GM12878 (cell line): ENCODE measurements around the gene EFCAB11. TPM values are rescaled to one million over a fixed set of nuclear protein-coding genes. Genes with fewer than 3 reads are reported as not detected.

ENCODE experiments used
- ATAC-seq: fragments of 200-7000 bp; cut with Tn5 transposase; 3 replicates; pipeline ENCODE4 v1.9.1; 2020; ENCODE audit warnings: mild to moderate bottlenecking, moderate library complexity
- BruUV-seq: library from RNA; stranded (reverse); fragments of 400-500 nt; replicated peaks from 2 replicates; lab custom pipeline; 2021; lab: Mats Ljungman, UMichigan
- CTCF ChIA-PET: fragments of 300-600 bp; sonication (Branson Sonifier 250); formaldehyde crosslinking; extraction: SDS; loops from one replicate; lab custom pipeline; 2021; ENCODE audit warnings: inconsistent platforms; lab: Yijun Ruan, JAX
- POLR2A ChIA-PET: fragments of 350-600 bp; formaldehyde crosslinking; extraction: SDS; loops from one replicate; lab custom pipeline; 2021; ENCODE audit warnings: inconsistent platforms; lab: Charles Lee
- RAD21 ChIA-PET: fragments of 300-600 bp; sonication (Branson Sonifier 250); formaldehyde crosslinking; loops from one replicate; lab custom pipeline; 2023; ENCODE audit warnings: antibody characterized with exemption; ENCODE audit not compliant: unreplicated experiment; lab: Charles Lee
- SMC1A ChIA-PET: fragments of 300-600 bp; sonication (Branson Sonifier 250); formaldehyde crosslinking; loops from one replicate; lab custom pipeline; 2023; ENCODE audit not compliant: unreplicated experiment, uncharacterized antibody; lab: Charles Lee
- DNase-seq: peaks from one replicate; pipeline ENCODE4 v3.0.0-alpha.2; 2011; ENCODE audit warnings: low read depth, low spot score
- FAIRE-seq: peaks from 3 replicates; lab custom pipeline; 2011; peaks lifted over from hg19 to GRCh38; lab: Jason Lieb, UNC
- H2AFZ ChIP-seq: 2 replicates; pipeline ENCODE4 v1.6.0; 2011; ENCODE audit warnings: low read depth, low read length, control low read depth; ENCODE audit not compliant: control insufficient read depth
- H3K27ac ChIP-seq: 2 replicates; pipeline ENCODE4 v1.5.1; 2011; ENCODE audit warnings: control low read depth; ENCODE audit not compliant: control insufficient read depth, insufficient read depth
- H3K27me3 ChIP-seq, 2 experiments: replicated peaks in 1 of 2; 2 replicates each; pipeline versions ENCODE4 v1.6.0 to v1.6.1; 2011; ENCODE audit warnings: low read length in 1 of 2; ENCODE audit not compliant: control insufficient read depth in 2 of 2, insufficient read depth in 2 of 2
- H3K36me3 ChIP-seq, 2 experiments: 2 replicates each; pipeline ENCODE4 v1.5.1; 2011; ENCODE audit warnings: low read length in 1 of 2; ENCODE audit not compliant: control insufficient read depth in 2 of 2, insufficient read depth in 2 of 2
- H3K4me1 ChIP-seq: 2 replicates; pipeline ENCODE4 v1.6.1; 2011; ENCODE audit warnings: mild to moderate bottlenecking, low read length, moderate library complexity, mixed read lengths; ENCODE audit not compliant: control insufficient read depth, insufficient read depth
- H3K4me2 ChIP-seq: 2 replicates; pipeline ENCODE4 v1.6.0; 2011; ENCODE audit warnings: control low read depth; ENCODE audit not compliant: control insufficient read depth, insufficient read depth
- H3K4me3 ChIP-seq: fragments of 200-600 bp; sonication (generic); 2 replicates; pipeline ENCODE4 v1.5.1; 2016
- H3K79me2 ChIP-seq: 2 replicates; pipeline ENCODE4 v1.6.0; 2011; ENCODE audit warnings: low read length; ENCODE audit not compliant: control insufficient read depth, insufficient read depth
- H3K9ac ChIP-seq: 2 replicates; pipeline ENCODE4 v1.8.0; 2011; ENCODE audit warnings: low read length, control low read depth, mixed read lengths; ENCODE audit not compliant: control insufficient read depth, insufficient read depth
- H3K9me3 ChIP-seq: replicated peaks from 3 replicates; pipeline ENCODE4 v1.5.1; 2011; ENCODE audit warnings: mild to moderate bottlenecking, low read length; ENCODE audit not compliant: control insufficient read depth, insufficient read depth
- H4K20me1 ChIP-seq: 2 replicates; pipeline ENCODE4 v1.6.0; 2011; ENCODE audit not compliant: control insufficient read depth, insufficient read depth
- ATF7 ChIP-seq: fragments of 450-650 bp; IDR thresholded peaks from 2 replicates; pipeline ENCODE4 v1.6.1; 2016; ENCODE audit warnings: low read depth, mild to moderate bottlenecking
- PAX5 ChIP-seq: IDR thresholded peaks from 2 replicates; pipeline ENCODE4 v1.6.1; 2011; ENCODE audit warnings: low read depth, low read length, borderline replicate concordance
- RAD21 ChIP-seq: IDR thresholded peaks from 2 replicates; pipeline ENCODE4 v1.6.1; 2011; ENCODE audit warnings: mild to moderate bottlenecking, low read depth, low read length, moderate library complexity; ENCODE audit not compliant: insufficient read depth
- SREBF2 ChIP-seq: IDR thresholded peaks from 2 replicates; pipeline ENCODE4 v1.6.1; 2012; ENCODE audit warnings: mild to moderate bottlenecking, low read length
- TCF7 ChIP-seq: IDR thresholded peaks from 2 replicates; pipeline ENCODE4 v1.6.1; 2014; ENCODE audit warnings: antibody characterized with exemption, borderline replicate concordance
- WGBS: methylation state at CpG from one replicate; pipeline ENCODE4 v1.1.6; 2016; ENCODE audit warnings: low lambda C conversion rate; ENCODE audit not compliant: insufficient replicate concordance, insufficient coverage; ENCODE audit errors: missing lambda C conversion rate; 5-methylcytosine and 5-hydroxymethylcytosine counted together
- in situ Hi-C: fragments of 300-500 bp; cut with MboI; formaldehyde crosslinking; loops from 9 replicates; pipeline ENCODE4 v1.14.3; 2018; ENCODE audit warnings: mixed read lengths
- intact Hi-C: fragments of 100-400 bp; cut with micrococcal nuclease; formaldehyde crosslinking; loops from one replicate; pipeline ENCODE4 v1.14.2; 2022; ENCODE audit not compliant: unreplicated experiment
- polyA plus RNA-seq, 11 experiments: library from polyadenylated mRNA; depleted of rRNA in 4 of 11; unstranded in 6 of 11; stranded (reverse) in 5 of 11; fragments of >200 nt; fragmentation: Nextera tagmentation in 4 of 11; fragmentation: Illumina TruSeq in 1 of 11; extraction: Ambion mirVana in 4 of 11; extraction: Trizol in 1 of 11; gene quantifications; 1 replicate in 1 of 11; 2 replicates in 10 of 11; pipeline versions ENCODE4 v1.2.1 to v1.2.3, GENCODE V29; 2011 to 2016; ENCODE audit warnings: inconsistent platforms in 2 of 11, missing spikeins in 2 of 11, low read depth in 1 of 11
- total RNA-seq, 4 experiments: library from RNA; depleted of rRNA in 3 of 4; stranded (reverse); fragments of >200 nt in 3 of 4; fragmentation: Illumina TruSeq in 1 of 4; extraction: Trizol in 1 of 4; gene quantifications; 2 replicates each; pipeline versions ENCODE4 v1.2.1 to v1.2.3, GENCODE V29; 2013 to 2021
- TF ChIP-seq, protein P1 (sequence below): fragments of 450-650 bp; IDR thresholded peaks from 2 replicates; pipeline ENCODE4 v1.6.1; 2018; ENCODE audit warnings: mild to moderate bottlenecking, low read depth, moderate library complexity; ENCODE audit not compliant: partially characterized antibody
- TF ChIP-seq, protein P2 (sequence below): fragments of 450-650 bp; IDR thresholded peaks from 2 replicates; pipeline ENCODE4 v1.6.1; 2016; ENCODE audit warnings: mild to moderate bottlenecking
- TF ChIP-seq, protein P3 (sequence below): IDR thresholded peaks from 2 replicates; pipeline ENCODE4 v1.6.1; 2011; ENCODE audit warnings: borderline replicate concordance, low read depth, mild to moderate bottlenecking, moderate library complexity, low read length; ENCODE audit not compliant: insufficient read depth, poor library complexity, severe bottlenecking

EFCAB11 gene
- total and polyA plus RNA-seq, 10 of the 15 experiments (the other 5 are each of a cell fraction or from before 2014, with no cell fraction given), result 8.6 to 37.4 (median 18.0) TPM

DNA sequence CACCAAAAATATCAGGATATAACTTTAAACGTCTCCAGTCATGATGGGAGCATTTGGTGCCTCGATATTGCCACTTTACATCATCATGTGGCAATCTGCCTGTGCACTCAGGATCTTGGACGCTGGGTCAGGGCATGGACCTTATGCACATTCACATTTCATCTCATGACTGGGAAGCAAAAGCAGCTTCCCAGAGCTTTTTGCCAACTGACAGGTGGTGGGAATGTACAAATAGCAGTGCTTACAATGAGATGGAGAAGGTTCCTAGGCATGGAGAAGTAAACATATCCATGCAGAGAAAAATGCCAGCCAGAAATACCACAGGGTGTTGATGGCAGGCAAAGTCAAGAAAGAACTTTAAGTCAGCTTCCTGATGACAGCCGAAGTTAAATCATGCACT lies 30.3 kb downstream of the EFCAB11 start:
- ChIA-PET CTCF (no interaction called here), RAD21 (no interaction called here)
- Histone ChIP-seq H3K9me3 (no peaks in the 10 kb centered on the region), H4K20me1 (no peaks in the 10 kb centered on the region), H3K9ac (no peak overlapping the region)
- TF ChIP-seq, protein P1, sequence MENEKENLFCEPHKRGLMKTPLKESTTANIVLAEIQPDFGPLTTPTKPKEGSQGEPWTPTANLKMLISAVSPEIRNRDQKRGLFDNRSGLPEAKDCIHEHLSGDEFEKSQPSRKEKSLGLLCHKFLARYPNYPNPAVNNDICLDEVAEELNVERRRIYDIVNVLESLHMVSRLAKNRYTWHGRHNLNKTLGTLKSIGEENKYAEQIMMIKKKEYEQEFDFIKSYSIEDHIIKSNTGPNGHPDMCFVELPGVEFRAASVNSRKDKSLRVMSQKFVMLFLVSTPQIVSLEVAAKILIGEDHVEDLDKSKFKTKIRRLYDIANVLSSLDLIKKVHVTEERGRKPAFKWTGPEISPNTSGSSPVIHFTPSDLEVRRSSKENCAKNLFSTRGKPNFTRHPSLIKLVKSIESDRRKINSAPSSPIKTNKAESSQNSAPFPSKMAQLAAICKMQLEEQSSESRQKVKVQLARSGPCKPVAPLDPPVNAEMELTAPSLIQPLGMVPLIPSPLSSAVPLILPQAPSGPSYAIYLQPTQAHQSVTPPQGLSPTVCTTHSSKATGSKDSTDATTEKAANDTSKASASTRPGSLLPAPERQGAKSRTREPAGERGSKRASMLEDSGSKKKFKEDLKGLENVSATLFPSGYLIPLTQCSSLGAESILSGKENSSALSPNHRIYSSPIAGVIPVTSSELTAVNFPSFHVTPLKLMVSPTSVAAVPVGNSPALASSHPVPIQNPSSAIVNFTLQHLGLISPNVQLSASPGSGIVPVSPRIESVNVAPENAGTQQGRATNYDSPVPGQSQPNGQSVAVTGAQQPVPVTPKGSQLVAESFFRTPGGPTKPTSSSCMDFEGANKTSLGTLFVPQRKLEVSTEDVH, result no peak
- TF ChIP-seq, protein P2, sequence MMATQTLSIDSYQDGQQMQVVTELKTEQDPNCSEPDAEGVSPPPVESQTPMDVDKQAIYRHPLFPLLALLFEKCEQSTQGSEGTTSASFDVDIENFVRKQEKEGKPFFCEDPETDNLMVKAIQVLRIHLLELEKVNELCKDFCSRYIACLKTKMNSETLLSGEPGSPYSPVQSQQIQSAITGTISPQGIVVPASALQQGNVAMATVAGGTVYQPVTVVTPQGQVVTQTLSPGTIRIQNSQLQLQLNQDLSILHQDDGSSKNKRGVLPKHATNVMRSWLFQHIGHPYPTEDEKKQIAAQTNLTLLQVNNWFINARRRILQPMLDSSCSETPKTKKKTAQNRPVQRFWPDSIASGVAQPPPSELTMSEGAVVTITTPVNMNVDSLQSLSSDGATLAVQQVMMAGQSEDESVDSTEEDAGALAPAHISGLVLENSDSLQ, result no peak
- no peak for TF ChIP-seq SREBF2
- TF ChIP-seq RAD21, result no peak
- no peak for TF ChIP-seq ATF7
- no peak for TF ChIP-seq TCF7
- TF ChIP-seq, protein P3, sequence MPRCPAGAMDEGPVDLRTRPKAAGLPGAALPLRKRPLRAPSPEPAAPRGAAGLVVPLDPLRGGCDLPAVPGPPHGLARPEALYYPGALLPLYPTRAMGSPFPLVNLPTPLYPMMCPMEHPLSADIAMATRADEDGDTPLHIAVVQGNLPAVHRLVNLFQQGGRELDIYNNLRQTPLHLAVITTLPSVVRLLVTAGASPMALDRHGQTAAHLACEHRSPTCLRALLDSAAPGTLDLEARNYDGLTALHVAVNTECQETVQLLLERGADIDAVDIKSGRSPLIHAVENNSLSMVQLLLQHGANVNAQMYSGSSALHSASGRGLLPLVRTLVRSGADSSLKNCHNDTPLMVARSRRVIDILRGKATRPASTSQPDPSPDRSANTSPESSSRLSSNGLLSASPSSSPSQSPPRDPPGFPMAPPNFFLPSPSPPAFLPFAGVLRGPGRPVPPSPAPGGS, result no peak
- TF ChIP-seq PAX5, result no peak
- TF ChIP-seq, all 136 proteins: peak for 0
- 77% methylated on average over 4 of the region's 4 CpGs for WGBS
- SMC1A ChIA-PET, result interaction anchor here (2.3 kb wide), 1 partner anchor 11 kb away, joined by 10 read pairs; no protein-coding TSS in a partner anchor
- H3K4me3 ChIP-seq, result no peak overlapping the region
- intact Hi-C loops (no loop called here), in situ Hi-C loops (no loop called here)
- no peak overlapping the region for H3K4me2 ChIP-seq
- ATAC-seq (no peak), DNase-seq (no peak), FAIRE-seq (no peak)
- no peak overlapping the region for H2AFZ ChIP-seq
- H3K4me1 ChIP-seq, result no peaks in the 10 kb centered on the region
- no peaks in the 10 kb centered on the region for H3K27me3 ChIP-seq
- POLR2A ChIA-PET, result no interaction called here
- no TSS peak for BruUV-seq
- H3K36me3 ChIP-seq, result no peaks in the 10 kb centered on the region
- no peak overlapping the region for H3K27ac ChIP-seq
- no peaks in the 10 kb centered on the region for H3K79me2 ChIP-seq
